Muscle of arm (tissue), 12 donors: ENCODE data around the gene RHBDL3. TPM values are rescaled to one million over a fixed set of nuclear protein-coding genes. Genes with fewer than 3 reads are reported as not detected.

ENCODE experiments used
- DNase-seq: peaks from one replicate; pipeline ENCODE4 v3.0.0-alpha.2; 2013
- polyA plus RNA-seq, 12 donors: library from polyadenylated mRNA; unstranded; fragments of 120-200 nt; gene quantifications; one replicate each; pipeline ENCODE4 v1.2.1, GENCODE V29; 2013; ENCODE audit not compliant: insufficient read length in 12 of 12

Gene RHBDL3
- polyA plus RNA-seq, 12 donors = 0.84 to 4.9 (median 1.6) TPM; not detected in 1

DNA sequence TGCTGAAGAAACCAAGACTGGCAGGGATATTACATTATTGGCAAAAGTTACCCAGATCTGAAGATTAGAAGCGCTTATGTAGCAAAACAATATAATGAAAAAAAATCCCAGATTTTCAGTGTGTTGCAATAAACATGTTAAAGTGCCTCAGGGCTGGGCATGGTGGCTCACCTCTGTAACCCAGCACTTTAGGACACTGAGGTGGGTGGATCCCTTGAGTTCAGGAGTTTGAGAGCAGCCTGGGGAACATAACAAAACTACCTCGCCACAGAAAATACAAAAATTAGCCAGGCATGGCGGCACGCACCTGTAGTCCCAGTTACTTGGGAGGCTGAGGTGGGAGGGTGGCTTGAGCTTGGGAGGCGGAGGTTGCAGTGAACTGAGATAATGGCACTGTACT, 91.1 kb downstream of the RHBDL3 start:
- DNase-seq = no peak

DNA sequence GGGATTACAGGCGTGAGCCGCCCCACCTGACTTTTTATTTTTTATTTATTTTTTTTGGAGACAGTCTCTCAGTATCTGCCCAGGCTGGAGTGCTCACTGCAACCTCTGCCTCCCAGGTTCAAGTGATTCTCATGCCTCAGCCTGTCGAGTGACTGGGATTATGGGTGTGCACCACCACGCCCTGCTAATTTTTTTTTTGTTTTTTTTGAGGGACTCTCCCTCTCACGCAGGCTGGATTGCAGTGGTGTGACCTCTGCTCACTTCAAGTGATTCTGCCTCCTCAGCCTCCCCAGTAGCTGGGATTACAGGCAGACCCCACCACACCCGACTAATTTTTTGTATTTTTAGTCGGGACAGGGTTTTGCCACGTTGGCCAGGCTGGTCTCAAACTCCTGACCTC, 92.0 kb downstream of the RHBDL3 start:
- DNase-seq = no peak

DNA sequence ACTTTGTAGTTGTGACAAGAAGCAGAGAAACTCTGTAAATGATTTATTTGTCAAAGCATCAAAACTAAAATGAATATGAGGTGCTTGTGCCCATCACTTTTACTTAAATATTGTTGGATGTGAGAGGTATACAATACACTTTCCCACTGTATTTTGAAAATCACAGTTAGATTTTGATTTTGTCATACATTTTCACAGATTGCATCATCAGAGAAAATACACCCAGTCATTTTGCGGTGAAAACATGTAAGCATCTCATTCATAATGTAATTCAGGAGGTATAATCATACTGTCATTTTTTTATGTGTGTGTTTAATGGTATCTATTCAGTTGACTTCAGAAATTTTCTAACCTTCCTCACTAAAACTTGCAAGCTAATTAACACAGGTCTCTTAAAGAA, 95.6 kb downstream of the RHBDL3 start:
- no peak for DNase-seq

DNA sequence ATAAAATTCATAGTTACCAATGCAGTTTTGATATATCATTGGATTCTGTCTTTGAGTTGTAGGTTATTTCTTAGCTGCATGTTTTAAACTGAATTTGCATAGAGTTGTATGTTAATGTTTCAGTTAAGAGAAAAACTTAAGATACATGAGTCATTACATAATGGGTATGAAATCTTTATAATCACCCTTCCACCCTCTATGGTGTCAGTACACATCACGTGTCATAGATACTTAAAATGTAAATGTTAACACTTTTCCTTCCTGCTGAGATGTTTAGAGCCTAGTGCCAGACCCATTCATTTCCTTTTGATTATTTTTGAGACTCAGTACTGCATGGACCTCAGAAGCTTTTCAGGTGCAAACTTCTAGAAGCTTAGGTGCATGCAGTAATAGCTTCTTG, 104.8 kb downstream of the RHBDL3 start:
- DNase-seq = no peak

Other genes starting within 250 kb of the RHBDL3 start
- gene RHOT1, start 123.3 kb upstream of the RHBDL3 start, polyA plus RNA-seq = 10 to 100 TPM in 11 of 12 donors, not detected in 1; 31.4 to 51.6 (median 39.0) TPM
- gene C17orf75, start 76.3 kb downstream of the RHBDL3 start, polyA plus RNA-seq = 10 to 100 TPM in 11 of 12 donors, not detected in 1; 17.4 to 36.1 (median 21.9) TPM
- 100 to 1,000 TPM in 10 of 12 donors, 10 to 100 TPM in 2; 39.6 to 189 (median 131) TPM for gene ZNF207, start 84.3 kb downstream of the RHBDL3 start, polyA plus RNA-seq
- 10 to 100 TPM in 11 of 12 donors, not detected in 1; 51.8 to 87.4 (median 72.7) TPM for gene PSMD11, start 178.7 kb downstream of the RHBDL3 start, polyA plus RNA-seq
- 10 to 100 TPM in 3 of 12 donors, 1 to 10 TPM in 8, not detected in 1; 6.5 to 11.8 (median 9.1) TPM for gene CDK5R1, start 221.2 kb downstream of the RHBDL3 start, polyA plus RNA-seq